HepG2 (cell line): Measurements from ENCODE around the gene HYPK. TPM values are rescaled to one million over a fixed set of nuclear protein-coding genes. Genes with fewer than 3 reads are reported as not detected.

Experiments
- BRD4 ChIP-seq: sonication (generic); formaldehyde crosslinking; IDR thresholded peaks from 2 replicates; pipeline ENCODE4 v1.4.0; 2020; ENCODE audit warnings: missing genetic modification reagents
- CENPT ChIP-seq: sonication (generic); formaldehyde crosslinking; IDR thresholded peaks from 2 replicates; pipeline ENCODE4 v1.8.0; 2022; ENCODE audit warnings: low read depth, mild to moderate bottlenecking, moderate library complexity, missing genetic modification reagents
- FOXK1 ChIP-seq: sonication (generic); formaldehyde crosslinking; IDR thresholded peaks from 2 replicates; pipeline ENCODE4 v1.4.0; 2020; ENCODE audit warnings: low read depth, missing genetic modification reagents, borderline replicate concordance
- FOXO4 ChIP-seq: sonication (generic); formaldehyde crosslinking; conservative IDR thresholded peaks from 2 replicates; pipeline ENCODE4 v1.8.1; 2023; ENCODE audit warnings: missing genetic modification reagents
- HMG20B ChIP-seq: conservative IDR thresholded peaks from 2 replicates; pipeline ENCODE4 v1.6.1; 2016; ENCODE audit warnings: missing genetic modification reagents, missing compliant biosample characterization
- KLF12 ChIP-seq: sonication (generic); formaldehyde crosslinking; IDR thresholded peaks from 2 replicates; pipeline ENCODE4 v1.4.0; 2020; ENCODE audit warnings: missing genetic modification reagents, borderline replicate concordance
- MIXL1 ChIP-seq: IDR thresholded peaks from 2 replicates; pipeline ENCODE4 v1.6.1; 2016
- MTF1 ChIP-seq: sonication (generic); formaldehyde crosslinking; IDR thresholded peaks from 2 replicates; pipeline ENCODE4 v1.5.0; 2020; ENCODE audit warnings: missing genetic modification reagents
- NR2C2 ChIP-seq: sonication (generic); formaldehyde crosslinking; IDR thresholded peaks from 2 replicates; pipeline ENCODE4 v1.4.0; 2020; ENCODE audit warnings: missing genetic modification reagents, mild to moderate bottlenecking, moderate library complexity, borderline replicate concordance
- NRL ChIP-seq: sonication (generic); formaldehyde crosslinking; IDR thresholded peaks from 2 replicates; pipeline ENCODE4 v1.5.0; 2020; ENCODE audit warnings: missing genetic modification reagents, mild to moderate bottlenecking, moderate library complexity, borderline replicate concordance
- PHF5A ChIP-seq: IDR thresholded peaks from one replicate; pipeline ENCODE4 v1.6.1; 2018; ENCODE audit warnings: low read depth, missing genetic modification reagents; ENCODE audit not compliant: unreplicated experiment
- TFE3 ChIP-seq: IDR thresholded peaks from 2 replicates; pipeline ENCODE4 v1.6.1; 2016
- U2AF1 ChIP-seq: fragments of 200-400 bp; formaldehyde crosslinking; optimal IDR thresholded peaks from 2 replicates; pipeline ENCODE3; 2017; ENCODE audit warnings: mild to moderate bottlenecking, low read depth, low read length
- YY1 ChIP-seq: IDR thresholded peaks from 2 replicates; pipeline ENCODE4 v1.6.1; 2011; ENCODE audit warnings: low read length, low read depth, moderate library complexity, mild to moderate bottlenecking; ENCODE audit not compliant: insufficient read depth, insufficient replicate concordance
- ZBTB20 ChIP-seq: sonication (generic); formaldehyde crosslinking; IDR thresholded peaks from 2 replicates; pipeline ENCODE4 v1.8.1; 2023; ENCODE audit warnings: missing genetic modification reagents, low read depth, mild to moderate bottlenecking, borderline replicate concordance
- ZBTB25 ChIP-seq: IDR thresholded peaks from 2 replicates; pipeline ENCODE4 v1.6.1; 2018; ENCODE audit warnings: missing genetic modification reagents
- ZHX1 ChIP-seq: sonication (generic); formaldehyde crosslinking; IDR thresholded peaks from 2 replicates; pipeline ENCODE4 v1.8.1; 2022; ENCODE audit warnings: low read depth, mild to moderate bottlenecking, missing genetic modification reagents
- ZNF567 ChIP-seq: sonication (generic); formaldehyde crosslinking; IDR thresholded peaks from 2 replicates; pipeline ENCODE4 v1.8.1; 2023; ENCODE audit warnings: mild to moderate bottlenecking, missing genetic modification reagents, borderline replicate concordance
- ZNF605 ChIP-seq: sonication (generic); formaldehyde crosslinking; IDR thresholded peaks from 2 replicates; pipeline ENCODE4 v1.8.0; 2022; ENCODE audit warnings: mild to moderate bottlenecking, missing genetic modification reagents
- polyA plus RNA-seq, 8 experiments: library from polyadenylated mRNA; depleted of rRNA in 3 of 8; stranded (reverse) in 7 of 8; unstranded in 1 of 8; fragments of >200 nt; fragmentation: Illumina TruSeq in 4 of 8; extraction: Trizol in 4 of 8; gene quantifications; 2 replicates each; pipeline versions ENCODE4 v1.2.1 to v1.2.3, GENCODE V29; 2011 to 2016; ENCODE audit warnings: low read depth in 4 of 8, missing spikeins in 1 of 8, mixed read lengths in 1 of 8; ENCODE audit not compliant: insufficient read depth in 1 of 8
- total RNA-seq, 5 experiments: library from RNA; depleted of rRNA; stranded (reverse); fragments of >200 nt; fragmentation: Illumina TruSeq; extraction: Trizol; gene quantifications; 2 replicates each; pipeline ENCODE4 v1.2.3, GENCODE V29; 2016; ENCODE audit warnings: low read depth in 1 of 5
- TF ChIP-seq, protein P1 (sequence below): sonication (generic); formaldehyde crosslinking; IDR thresholded peaks from 2 replicates; pipeline ENCODE4 v1.4.0; 2020; ENCODE audit warnings: mild to moderate bottlenecking, missing genetic modification reagents

HYPK gene
- total and polyA plus RNA-seq, 2 of the 13 experiments (the other 11 are each of a cell fraction or from before 2014, with no cell fraction given) = 13.5 to 16.5 TPM

DNA sequence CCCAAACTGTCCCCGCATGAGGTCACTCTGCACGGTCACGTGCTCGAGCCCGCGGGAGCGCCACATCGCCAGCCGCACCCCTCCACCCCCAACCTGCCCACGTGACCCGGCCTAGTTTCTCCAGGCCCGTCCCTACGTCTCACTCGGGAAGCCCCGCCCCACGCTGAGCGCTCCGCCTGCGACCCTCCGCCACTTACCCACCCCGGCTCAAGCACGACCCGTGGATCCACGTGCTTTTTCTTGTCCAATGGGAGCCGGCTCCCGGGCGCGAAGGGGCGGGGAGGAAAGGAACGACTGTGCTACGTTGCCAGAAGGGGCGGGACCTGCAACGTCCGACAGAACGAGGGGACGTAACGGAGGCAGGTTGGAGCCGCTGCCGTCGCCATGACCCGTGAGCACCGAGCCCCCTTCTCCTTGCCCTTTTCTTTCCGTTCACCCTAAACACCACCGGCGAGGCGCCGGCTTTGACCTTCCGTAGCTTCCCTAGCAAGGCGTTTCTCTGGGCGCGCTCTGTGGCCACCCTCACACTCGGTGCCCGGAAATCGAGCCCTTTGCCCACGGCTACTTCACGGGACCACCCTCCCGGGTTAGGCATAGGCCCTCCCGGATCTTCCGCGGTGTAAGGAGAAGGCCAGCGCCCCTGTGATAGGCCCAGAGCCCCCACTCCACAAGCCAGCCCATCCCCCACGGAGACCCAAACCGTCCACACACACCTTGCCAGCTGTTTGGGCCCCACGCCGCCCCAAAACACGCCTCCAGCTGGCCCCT lies 8.2 kb upstream of the HYPK start, which contains the start of gene SERF2 (continued):
- TF ChIP-seq ZHX1 (peak; percentile 69; the same call in 1 of the 2 replicates), KLF12 (CRISPR knock-in tag) (peak; percentile 59; the same call in 1 of the 2 replicates), ZNF605 (peak; percentile 78), FOXO4 (0 out of 2 replicates have a peak, but pooled peaks have one; percentile 69), HMG20B (no peak), MIXL1 (CRISPR knock-in tag) (no peak), FOXK1 (CRISPR knock-in tag) (no peak), PHF5A (CRISPR knock-in tag) (peak; percentile 31), MTF1 (CRISPR knock-in tag) (no peak), ZBTB20 (CRISPR knock-in tag) (0 out of 2 replicates have a peak, but pooled peaks have one; percentile 25), BRD4 (CRISPR knock-in tag) (0 out of 2 replicates have a peak, but pooled peaks have one; percentile 2), YY1 (peak; percentile 78), TFE3 (CRISPR knock-in tag) (peak; percentile 94), U2AF1 (no peak), CENPT (peak; percentile 44; the same call in 1 of the 2 replicates), ZBTB25 (0 out of 2 replicates have a peak, but pooled peaks have one; percentile 54), NR2C2 (CRISPR knock-in tag) (peak; percentile 39; the same call in 1 of the 2 replicates), NRL (CRISPR knock-in tag) (peak; percentile 51; the same call in 1 of the 2 replicates), ZNF567 (CRISPR knock-in tag) (peak; percentile 67; the same call in 1 of the 2 replicates)
- TF ChIP-seq, protein P1, sequence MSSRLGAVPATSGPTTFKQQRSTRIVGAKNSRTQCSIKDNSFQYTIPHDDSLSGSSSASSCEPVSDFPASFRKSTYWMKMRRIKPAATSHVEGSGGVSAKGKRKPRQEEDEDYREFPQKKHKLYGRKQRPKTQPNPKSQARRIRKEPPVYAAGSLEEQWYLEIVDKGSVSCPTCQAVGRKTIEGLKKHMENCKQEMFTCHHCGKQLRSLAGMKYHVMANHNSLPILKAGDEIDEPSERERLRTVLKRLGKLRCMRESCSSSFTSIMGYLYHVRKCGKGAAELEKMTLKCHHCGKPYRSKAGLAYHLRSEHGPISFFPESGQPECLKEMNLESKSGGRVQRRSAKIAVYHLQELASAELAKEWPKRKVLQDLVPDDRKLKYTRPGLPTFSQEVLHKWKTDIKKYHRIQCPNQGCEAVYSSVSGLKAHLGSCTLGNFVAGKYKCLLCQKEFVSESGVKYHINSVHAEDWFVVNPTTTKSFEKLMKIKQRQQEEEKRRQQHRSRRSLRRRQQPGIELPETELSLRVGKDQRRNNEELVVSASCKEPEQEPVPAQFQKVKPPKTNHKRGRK (CRISPR knock-in tag) = 0 out of 2 replicates have a peak, but pooled peaks have one; percentile 34
